GM12801 (cell line): ENCODE results near the gene VIPR2.

Experiments
- CTCF ChIP-seq: IDR thresholded peaks from one replicate; pipeline ENCODE4 v1.5.1; 2011; ENCODE audit warnings: control low read depth; ENCODE audit not compliant: insufficient read length; ENCODE audit errors: extremely low read depth

Gene VIPR2

GRCh38 chr7:159084069-159084801, 60.4 kb downstream of the VIPR2 start:
- TF ChIP-seq CTCF: no peak

GRCh38 chr7:159083698-159084068, 61.0 kb downstream of the VIPR2 start:
- TF ChIP-seq CTCF: no peak

- no peak for TF ChIP-seq CTCF
These were observed 61.5 kb downstream of the VIPR2 start for GRCh38 chr7:159083001-159083697.

GRCh38 chr7:159078911-159079270, 65.8 kb downstream of the VIPR2 start:
- no peak for TF ChIP-seq CTCF

- TF ChIP-seq CTCF: no peak
These were observed 66.3 kb downstream of the VIPR2 start for GRCh38 chr7:159078193-159078910.

GRCh38 chr7:159076333-159076732, 68.3 kb downstream of the VIPR2 start:
- no peak for TF ChIP-seq CTCF

GRCh38 chr7:159075563-159076238, 69.0 kb downstream of the VIPR2 start:
- no peak for TF ChIP-seq CTCF
